GM18867 (cell line): ENCODE data around the gene SRP14.

Experiments used
- ATAC-seq: cut with Tn5 transposase; IDR thresholded peaks from one replicate; pipeline ENCODE4 v1.9.1; 2021; ENCODE audit warnings: mild to moderate bottlenecking, moderate library complexity; ENCODE audit not compliant: unreplicated experiment

SRP14 gene

DNA sequence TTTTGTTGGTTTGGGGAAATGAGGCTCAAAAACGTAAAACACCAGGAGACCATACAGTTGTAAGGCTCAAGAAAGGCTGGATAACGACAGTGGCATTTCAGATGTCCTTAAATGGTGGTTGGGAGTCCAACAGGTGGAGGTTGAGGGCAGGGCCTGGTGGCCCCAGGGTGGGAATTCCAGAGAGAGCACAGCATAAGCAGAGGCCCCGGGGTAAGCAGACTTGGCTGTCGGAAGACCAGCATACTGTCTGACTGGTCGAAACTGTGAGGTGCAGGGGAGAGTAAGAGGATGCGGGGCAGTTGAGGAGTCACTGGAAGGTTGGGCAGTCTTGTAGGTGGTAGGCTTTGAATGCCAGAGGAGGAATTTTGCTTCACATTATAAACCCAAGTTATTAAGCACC, 48.3 kb downstream of the SRP14 start:
- ATAC-seq = no peak

DNA sequence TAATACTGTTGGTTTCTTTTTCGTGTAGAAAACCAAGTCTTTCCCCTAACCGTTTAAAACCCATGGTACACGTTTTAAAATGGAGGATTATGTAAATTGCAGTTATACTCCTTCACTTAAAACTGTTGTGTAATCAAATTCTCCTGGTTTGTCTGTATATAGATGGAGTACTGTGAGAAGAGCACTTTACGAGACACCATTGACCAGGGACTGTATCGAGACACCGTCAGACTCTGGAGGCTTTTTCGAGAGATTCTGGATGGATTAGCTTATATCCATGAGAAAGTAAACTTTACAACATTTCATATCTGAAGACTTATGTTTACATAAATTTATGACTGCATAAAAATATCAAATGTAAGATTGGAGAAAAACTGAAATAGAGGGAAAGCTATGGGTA, 51.2 kb downstream of the SRP14 start:
- ATAC-seq = no peak
